Spleen (tissue), 7 donors: Measurements from ENCODE around the gene RPS6KL1.

Source experiments
- POLR2A ChIP-seq, 3 donors: fragments of 450-650 bp; IDR thresholded peaks; one replicate each; pipeline ENCODE4 v1.5.1; 2017; ENCODE audit warnings: antibody characterized with exemption in 3 of 3, mild to moderate bottlenecking in 1 of 3
- POLR2AphosphoS5 ChIP-seq, 3 donors: sonication (generic); formaldehyde crosslinking; IDR thresholded peaks; one replicate each; pipeline ENCODE4 v1.5.1; 2017; ENCODE audit warnings: antibody characterized with exemption in 3 of 3
- TF ChIP-seq, protein P1 (sequence below), 11 experiments: fragments of 200-600 bp in 7 of 11; fragments of 450-650 bp in 4 of 11; sonication (generic) in 4 of 11; IDR thresholded peaks in 8 of 11; conservative IDR thresholded peaks in 3 of 11; 1 replicate in 7 of 11; 2 replicates in 4 of 11; pipeline versions ENCODE4 v1.4.0 to v1.8.0; 2016 to 2021; ENCODE audit warnings: antibody characterized with exemption in 11 of 11, inconsistent platforms in 4 of 11, mild to moderate bottlenecking in 1 of 11
- donor health status: DM: no; HTN: no; CAD: no; lungs with moderate emphysema.
- donor health status: DM: no; HTN: no; CAD: no.
- donor health status: DM: no; HTN: no; CAD: no.

DNA sequence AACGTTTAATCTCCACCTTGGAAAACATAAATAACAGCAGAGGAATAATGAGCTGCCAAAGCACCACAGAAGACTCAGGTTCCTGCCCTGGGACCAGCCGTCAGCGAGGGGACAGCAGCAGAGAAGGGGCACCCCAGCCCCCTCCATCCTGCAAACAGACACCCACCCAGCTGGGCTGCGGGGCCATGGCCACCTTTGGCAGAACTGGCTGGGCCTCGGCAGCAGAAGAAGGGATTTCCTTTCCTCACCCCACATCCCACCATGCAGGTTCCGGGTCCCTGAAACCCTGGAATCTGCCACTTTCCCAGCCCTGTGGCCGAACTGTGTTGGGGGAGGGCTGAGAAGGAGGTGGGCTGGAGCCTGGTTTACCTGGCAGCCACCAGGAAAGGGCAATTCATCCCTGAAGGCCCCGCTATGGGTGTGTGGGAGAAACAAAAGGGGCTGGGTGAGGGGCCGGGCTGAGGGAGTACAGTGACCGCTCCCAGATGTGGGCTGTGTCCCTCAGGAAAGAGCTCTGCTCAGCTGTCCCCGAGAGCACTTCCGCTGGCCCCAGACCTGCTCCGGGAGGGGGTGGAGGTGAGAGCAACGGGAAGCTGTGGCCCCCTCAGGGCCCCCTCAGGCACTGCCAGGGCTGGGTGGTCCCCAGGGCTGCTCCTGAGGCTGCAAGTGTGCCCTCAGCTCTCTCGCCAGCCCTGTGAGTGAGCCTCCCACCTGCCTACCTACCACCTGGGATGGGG is 28.6 kb upstream of the RPS6KL1 start:
- TF ChIP-seq, protein P1, sequence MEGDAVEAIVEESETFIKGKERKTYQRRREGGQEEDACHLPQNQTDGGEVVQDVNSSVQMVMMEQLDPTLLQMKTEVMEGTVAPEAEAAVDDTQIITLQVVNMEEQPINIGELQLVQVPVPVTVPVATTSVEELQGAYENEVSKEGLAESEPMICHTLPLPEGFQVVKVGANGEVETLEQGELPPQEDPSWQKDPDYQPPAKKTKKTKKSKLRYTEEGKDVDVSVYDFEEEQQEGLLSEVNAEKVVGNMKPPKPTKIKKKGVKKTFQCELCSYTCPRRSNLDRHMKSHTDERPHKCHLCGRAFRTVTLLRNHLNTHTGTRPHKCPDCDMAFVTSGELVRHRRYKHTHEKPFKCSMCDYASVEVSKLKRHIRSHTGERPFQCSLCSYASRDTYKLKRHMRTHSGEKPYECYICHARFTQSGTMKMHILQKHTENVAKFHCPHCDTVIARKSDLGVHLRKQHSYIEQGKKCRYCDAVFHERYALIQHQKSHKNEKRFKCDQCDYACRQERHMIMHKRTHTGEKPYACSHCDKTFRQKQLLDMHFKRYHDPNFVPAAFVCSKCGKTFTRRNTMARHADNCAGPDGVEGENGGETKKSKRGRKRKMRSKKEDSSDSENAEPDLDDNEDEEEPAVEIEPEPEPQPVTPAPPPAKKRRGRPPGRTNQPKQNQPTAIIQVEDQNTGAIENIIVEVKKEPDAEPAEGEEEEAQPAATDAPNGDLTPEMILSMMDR (IDR thresholded peaks at IDR 0.05 in 8 of 11, conservative IDR thresholded peaks at IDR 0.05 in 3 of 11) = no peak
- TF ChIP-seq POLR2AphosphoS5 (IDR thresholded peaks at IDR 0.05) (no peak), POLR2A (IDR thresholded peaks at IDR 0.05) (no peak)
